ENCODE data around the gene MBOAT1. TPM values are rescaled to one million over a fixed set of nuclear protein-coding genes. Genes with fewer than 3 reads are reported as not detected.

The MBOAT1 gene
- total and polyA plus RNA-seq, 10 donors, result 1.0 to 14.9 (median 11.8) TPM

- Histone ChIP-seq H3K9me3 (peaks cover 0 to 25% (median 19%) of the 10 kb centered on the region in 8 donors), H3K36me3 (no peaks in the 10 kb centered on the region), H3K27ac (no peak overlapping the region), H3K27me3 (replicated peaks in 1 of 7) (no peaks in the 10 kb centered on the region), H3K4me1 (no peaks in the 10 kb centered on the region), H3K4me3 (no peak overlapping the region)
- TF ChIP-seq CTCF (IDR thresholded peaks at IDR 0.05 in 8 of 11, conservative IDR thresholded peaks at IDR 0.05 in 3 of 11) (no peak), POLR2A (IDR thresholded peaks at IDR 0.05) (no peak), POLR2AphosphoS5 (IDR thresholded peaks at IDR 0.05) (no peak)
- intact Hi-C loops (cut with DNase I; ENCODE audit: low total_unique reads), result no loop called here
- no peak for DNase-seq
Observed at GRCh38 chr6:20084411-20084810, 127.9 kb downstream of the MBOAT1 start.

DNA sequence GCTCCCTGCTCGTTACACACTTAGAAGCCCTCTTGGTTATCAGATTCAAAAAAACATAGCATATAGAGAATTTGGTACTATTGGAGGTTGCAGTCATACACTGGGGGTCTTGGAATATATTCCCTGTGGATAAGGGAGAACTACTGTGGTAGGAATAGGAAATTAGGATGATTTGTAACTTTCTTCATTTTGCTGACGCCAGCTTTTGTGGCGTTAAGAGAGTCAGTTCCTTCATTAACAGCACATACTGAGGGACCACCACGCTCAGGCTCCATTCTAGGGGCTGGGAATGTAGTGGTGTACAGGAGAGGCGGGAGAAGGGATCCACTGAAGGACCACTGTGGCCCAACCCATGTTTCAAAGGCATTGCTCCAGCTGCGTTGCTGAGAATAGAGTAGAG, 140.3 kb downstream of the MBOAT1 start:
- TF ChIP-seq POLR2A (IDR thresholded peaks at IDR 0.05) (no peak), CTCF (IDR thresholded peaks at IDR 0.05 in 8 of 11, conservative IDR thresholded peaks at IDR 0.05 in 3 of 11) (no peak), POLR2AphosphoS5 (IDR thresholded peaks at IDR 0.05) (no peak)
- Histone ChIP-seq H3K9me3 (peaks cover 0 to 37% (median 19%) of the 10 kb centered on the region in 8 donors), H3K27me3 (replicated peaks in 1 of 7) (peaks cover 0 to 11% (median 0%) of the 10 kb centered on the region in 7 donors), H3K4me1 (no peaks in the 10 kb centered on the region), H3K4me3 (no peak overlapping the region), H3K27ac (no peak overlapping the region), H3K36me3 (no peaks in the 10 kb centered on the region)
- intact Hi-C loops (cut with DNase I; ENCODE audit: low total_unique reads), result no loop called here
- WGBS, 5 donors, result 82 to 91% (median 89%) methylated on average over 6 of the region's 6 CpGs
- no peak for DNase-seq

GRCh38 chr6:20070047-20070446, 142.2 kb downstream of the MBOAT1 start:
- H3K4me3 ChIP-seq, result no peak overlapping the region
- peaks cover 0 to 18% (median 5%) of the 10 kb centered on the region in 8 donors for H3K9me3 ChIP-seq
- no peaks in the 10 kb centered on the region for H3K4me1 ChIP-seq
- intact Hi-C loops (cut with DNase I; ENCODE audit: low total_unique reads), result no loop called here
- no peak overlapping the region for H3K27ac ChIP-seq
- peaks cover 0 to 11% (median 0%) of the 10 kb centered on the region in 7 donors for H3K27me3 ChIP-seq (replicated peaks in 1 of 7)
- WGBS, 5 donors, result 72 to 87% (median 78%) methylated on average over 3 of the region's 3 CpGs
- TF ChIP-seq CTCF (IDR thresholded peaks at IDR 0.05 in 8 of 11, conservative IDR thresholded peaks at IDR 0.05 in 3 of 11), result no peak
- no peak for TF ChIP-seq POLR2A (IDR thresholded peaks at IDR 0.05)
- TF ChIP-seq POLR2AphosphoS5 (IDR thresholded peaks at IDR 0.05), result no peak
- H3K36me3 ChIP-seq, result no peaks in the 10 kb centered on the region
- DNase-seq, result no peak

DNA sequence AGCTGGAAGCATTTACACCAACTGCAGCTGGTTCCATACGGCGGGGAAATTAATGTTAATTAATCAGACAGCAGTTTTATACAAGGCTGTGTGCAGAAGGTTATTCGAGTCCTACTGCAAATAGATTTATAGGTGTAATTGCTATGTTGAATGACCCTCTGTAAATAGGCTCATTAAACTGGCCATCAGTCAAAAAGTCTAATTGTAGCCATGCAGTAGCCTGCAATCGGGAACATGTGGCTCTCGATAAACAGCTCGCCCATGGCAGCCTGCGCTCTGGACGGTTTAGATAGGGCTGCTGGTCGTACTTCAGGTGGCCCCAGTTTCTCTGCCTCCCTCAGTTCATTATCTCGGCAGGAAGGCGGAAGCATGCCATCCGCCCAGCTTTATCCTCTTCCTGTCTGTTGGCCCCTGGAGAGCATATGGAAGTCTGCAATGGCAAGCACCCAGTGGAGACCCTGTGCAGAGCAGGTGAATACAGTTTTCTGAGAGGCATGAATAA, 143.2 kb downstream of the MBOAT1 start:
- no peaks in the 10 kb centered on the region for H3K36me3 ChIP-seq
- intact Hi-C loops (cut with DNase I; ENCODE audit: low total_unique reads), result no loop called here
- no peak overlapping the region for H3K4me3 ChIP-seq
- no peak for DNase-seq
- H3K27ac ChIP-seq, result no peak overlapping the region
- 65 to 89% (median 74%) methylated on average over 12 of the region's 12 CpGs for WGBS, 5 donors
- H3K4me1 ChIP-seq, result no peaks in the 10 kb centered on the region
- H3K27me3 ChIP-seq (replicated peaks in 1 of 7), result peaks cover 0 to 11% (median 0%) of the 10 kb centered on the region in 7 donors
- no peak for TF ChIP-seq POLR2A (IDR thresholded peaks at IDR 0.05)
- TF ChIP-seq CTCF (IDR thresholded peaks at IDR 0.05 in 8 of 11, conservative IDR thresholded peaks at IDR 0.05 in 3 of 11), result no peak
- TF ChIP-seq POLR2AphosphoS5 (IDR thresholded peaks at IDR 0.05), result no peak
- peaks cover 0 to 9% (median 3%) of the 10 kb centered on the region in 8 donors for H3K9me3 ChIP-seq
